Large intestine (tissue), 3 donors: ENCODE measurements around the gene XKR3. TPM values are rescaled to one million over a fixed set of nuclear protein-coding genes. Genes with fewer than 3 reads are reported as not detected.
"Not testable (repeated sequence)": the region's sequence is repeated elsewhere in the genome, so short reads cannot be mapped to it uniquely, and the experiment has no call there.

Experiments
- DNase-seq, 2 donors: peaks; one replicate each; pipeline versions ENCODE4 v3.0.0 to v3.0.0-alpha.2; 2013
- H3K27ac ChIP-seq: one replicate; pipeline ENCODE4 v1.5.1; 2013; ENCODE audit warnings: low read length
- H3K27me3 ChIP-seq: 2 replicates; pipeline ENCODE4 v1.6.1; 2013; ENCODE audit warnings: low read length; ENCODE audit not compliant: control insufficient read depth, insufficient read depth
- H3K36me3 ChIP-seq: 2 replicates; pipeline ENCODE4 v1.6.1; 2013; ENCODE audit warnings: low read length; ENCODE audit not compliant: control insufficient read depth, insufficient read depth
- H3K4me1 ChIP-seq: one replicate; pipeline ENCODE4 v1.6.1; 2013; ENCODE audit warnings: low read length; ENCODE audit not compliant: control insufficient read depth, insufficient read depth
- H3K4me3 ChIP-seq: one replicate; pipeline ENCODE4 v1.5.1; 2013; ENCODE audit warnings: low read length
- H3K9me3 ChIP-seq: one replicate; pipeline ENCODE4 v1.6.1; 2013; ENCODE audit warnings: mild to moderate bottlenecking, low read depth, low read length, moderate library complexity; ENCODE audit not compliant: control insufficient read depth
- WGBS: methylation state at CpG from one replicate; pipeline ENCODE4 v1.1.5; 2013; ENCODE audit warnings: low lambda C conversion rate; ENCODE audit not compliant: insufficient coverage; 5-methylcytosine and 5-hydroxymethylcytosine counted together
- polyA plus RNA-seq: library from polyadenylated mRNA; unstranded; fragments of 120-200 nt; gene quantifications from one replicate; pipeline ENCODE4 v1.2.1, GENCODE V29; 2013

The XKR3 gene
- polyA plus RNA-seq, 1 donor = not detected

DNA sequence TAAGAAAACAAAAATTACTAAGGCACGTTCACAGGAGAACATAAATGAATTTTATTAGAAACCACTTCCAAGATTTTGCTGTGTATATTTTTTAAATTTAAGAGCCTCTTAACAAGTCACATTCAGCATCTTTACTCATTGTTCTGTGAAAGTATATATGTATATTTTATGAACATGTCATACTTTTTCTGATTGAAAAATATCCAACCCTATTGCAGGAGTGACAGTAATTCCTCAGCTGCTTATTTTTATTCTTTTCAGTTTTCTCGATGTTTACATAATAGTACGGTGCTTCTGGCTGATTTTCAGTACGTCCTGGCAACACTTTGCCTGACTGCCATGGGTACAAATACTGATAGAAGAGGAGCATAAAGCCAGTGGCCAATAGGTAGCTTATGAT lies 41.8 kb downstream of the XKR3 start:
- H3K36me3 ChIP-seq = no peaks in the 10 kb centered on the region
- H3K4me1 ChIP-seq = no peaks in the 10 kb centered on the region
- WGBS = 100% methylated on average over 1 of the region's 4 CpGs
- DNase-seq = no peak
- no peaks in the 10 kb centered on the region for H3K27me3 ChIP-seq
- H3K9me3 ChIP-seq = no peaks in the 10 kb centered on the region
- no peak overlapping the region for H3K27ac ChIP-seq
- H3K4me3 ChIP-seq = no peak overlapping the region

GRCh38 chr22:16781764-16782329 lies 43.4 kb downstream of the XKR3 start:
- no peak for DNase-seq
- no CpG with 5 or more reads among the region's 2 CpGs for WGBS
- Histone ChIP-seq H3K9me3 (no peaks in the 10 kb centered on the region), H3K4me3 (no peak overlapping the region), H3K27ac (no peak overlapping the region), H3K4me1 (no peaks in the 10 kb centered on the region), H3K36me3 (no peaks in the 10 kb centered on the region), H3K27me3 (no peaks in the 10 kb centered on the region)

DNA sequence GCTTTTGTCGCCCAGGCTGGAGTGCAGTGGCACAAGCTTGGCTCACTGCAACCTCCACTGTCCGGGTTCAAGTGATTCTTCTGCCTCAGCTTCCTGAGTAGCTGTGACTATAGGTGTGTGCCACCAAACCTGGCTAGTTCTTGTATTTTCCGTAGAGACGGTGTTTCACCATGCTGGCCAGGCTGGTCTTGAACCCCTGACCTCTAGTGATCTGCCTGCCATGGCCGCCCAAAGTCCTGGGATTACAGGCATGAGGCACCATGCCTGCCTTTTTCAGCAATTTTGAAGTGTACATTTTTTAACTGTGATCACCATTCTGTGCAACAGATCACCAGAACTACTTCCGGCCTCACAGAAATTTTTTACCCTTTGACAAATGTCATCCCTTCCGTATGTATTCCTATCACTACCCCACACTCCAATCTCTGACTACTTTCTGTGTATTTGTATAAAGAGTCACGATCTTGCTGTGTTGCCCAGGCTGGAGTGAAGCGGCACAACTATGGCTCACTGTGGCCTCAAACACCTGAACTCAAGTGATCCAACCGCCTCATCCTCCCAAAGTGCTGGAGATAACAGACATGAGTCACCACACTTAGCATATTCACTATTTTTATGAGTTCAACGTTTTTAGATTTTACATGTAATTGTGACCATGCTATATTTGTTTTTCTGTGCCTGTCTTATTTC lies 44.0 kb downstream of the XKR3 start:
- Histone ChIP-seq H3K4me1 (no peaks in the 10 kb centered on the region), H3K4me3 (no peak overlapping the region), H3K27me3 (no peaks in the 10 kb centered on the region), H3K36me3 (no peaks in the 10 kb centered on the region), H3K27ac (no peak overlapping the region), H3K9me3 (no peaks in the 10 kb centered on the region)
- DNase-seq = no peak
- 29% methylated on average over 1 of the region's 11 CpGs for WGBS

- no peaks in the 10 kb centered on the region for H3K4me1 ChIP-seq
- H3K27me3 ChIP-seq = no peaks in the 10 kb centered on the region
- no peak overlapping the region for H3K27ac ChIP-seq
- H3K36me3 ChIP-seq = no peaks in the 10 kb centered on the region
- no peak for DNase-seq
- no peak overlapping the region for H3K4me3 ChIP-seq
- 100% methylated on average over 1 of the region's 2 CpGs for WGBS
- no peaks in the 10 kb centered on the region for H3K9me3 ChIP-seq
These were observed 47.8 kb downstream of the XKR3 start for GRCh38 chr22:16777284-16777924.

GRCh38 chr22:16776080-16776479 lies 49.1 kb downstream of the XKR3 start:
- DNase-seq = no peak
- Histone ChIP-seq H3K4me1 (no peaks in the 10 kb centered on the region), H3K4me3 (no peak overlapping the region), H3K9me3 (no peaks in the 10 kb centered on the region), H3K36me3 (no peaks in the 10 kb centered on the region), H3K27ac (no peak overlapping the region), H3K27me3 (no peaks in the 10 kb centered on the region)
- WGBS = 100% methylated on average over 1 of the region's 3 CpGs

GRCh38 chr22:16774911-16775500 lies 50.2 kb downstream of the XKR3 start:
- Histone ChIP-seq H3K4me1 (no peaks in the 10 kb centered on the region), H3K27ac (no peak overlapping the region), H3K36me3 (no peaks in the 10 kb centered on the region), H3K27me3 (no peaks in the 10 kb centered on the region), H3K9me3 (no peaks in the 10 kb centered on the region), H3K4me3 (no peak overlapping the region)
- WGBS = no CpG with 5 or more reads among the region's 2 CpGs
- DNase-seq = no peak

- H3K27me3 ChIP-seq, DNase-seq, H3K4me3 ChIP-seq, H3K4me1 ChIP-seq, H3K36me3 ChIP-seq, H3K9me3 ChIP-seq, H3K27ac ChIP-seq: not testable (repeated sequence)
- WGBS = no CpG with 5 or more reads among the region's 4 CpGs
These were observed 53.6 kb downstream of the XKR3 start for GRCh38 chr22:16771569-16771968.

- DNase-seq, H3K4me3 ChIP-seq, H3K27me3 ChIP-seq, H3K9me3 ChIP-seq, H3K27ac ChIP-seq, H3K36me3 ChIP-seq, H3K4me1 ChIP-seq: not testable (repeated sequence)
- no CpG with 5 or more reads among the region's 2 CpGs for WGBS
These were observed 57.3 kb downstream of the XKR3 start for GRCh38 chr22:16767927-16768326.

DNA sequence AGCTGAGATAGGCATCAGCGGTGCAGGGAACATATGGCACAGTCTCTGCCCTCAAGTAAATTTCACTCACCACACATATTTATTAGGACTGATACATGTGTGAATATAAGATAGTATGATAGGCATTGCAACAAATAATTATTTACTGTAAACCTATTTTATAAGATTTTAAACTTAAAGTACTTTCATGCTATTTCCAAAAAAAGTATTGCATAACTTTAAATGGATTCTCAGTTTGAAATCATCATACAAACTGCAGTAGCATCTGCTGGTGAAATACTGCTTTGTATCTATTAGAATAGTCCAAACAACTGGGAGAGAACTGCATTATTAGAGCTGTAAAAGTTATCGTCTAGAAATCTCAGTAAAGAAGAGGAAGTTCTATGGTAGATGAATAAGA lies 63.0 kb downstream of the XKR3 start:
- H3K36me3 ChIP-seq, H3K27ac ChIP-seq, H3K9me3 ChIP-seq, H3K4me1 ChIP-seq, H3K4me3 ChIP-seq, DNase-seq, H3K27me3 ChIP-seq: not testable (repeated sequence)
- 100% methylated on average over 1 of the region's 2 CpGs for WGBS

GRCh38 chr22:16760416-16760815 lies 64.8 kb downstream of the XKR3 start:
- not testable (repeated sequence) for H3K27ac ChIP-seq, H3K36me3 ChIP-seq, H3K4me3 ChIP-seq, H3K4me1 ChIP-seq, H3K27me3 ChIP-seq, H3K9me3 ChIP-seq, DNase-seq
- no CpG with 5 or more reads among the region's 4 CpGs for WGBS
